Liver (tissue), 9 donors: Measurements from ENCODE around the gene CD19. TPM values are rescaled to one million over a fixed set of nuclear protein-coding genes. Genes with fewer than 3 reads are reported as not detected.

ENCODE experiments used
- DNase-seq: peaks from one replicate; pipeline ENCODE4 v3.0.0-alpha.2; 2017; ENCODE audit warnings: low spot score
- H3K27ac ChIP-seq, 2 donors: one replicate each; pipeline ENCODE4 v1.7.0; 2013; ENCODE audit warnings: inconsistent platforms in 2 of 2, low read length in 2 of 2, control low read depth in 1 of 2, low read depth in 1 of 2, mild to moderate bottlenecking in 1 of 2
- H3K27me3 ChIP-seq, 4 donors: one replicate each; pipeline versions ENCODE4 v1.6.1 to v1.7.0; 2013; ENCODE audit warnings: low read length in 3 of 4, inconsistent platforms in 1 of 4, mild to moderate bottlenecking in 1 of 4, moderate library complexity in 1 of 4; ENCODE audit not compliant: control insufficient read depth in 4 of 4, insufficient read depth in 4 of 4
- H3K36me3 ChIP-seq, 4 donors: one replicate each; pipeline versions ENCODE4 v1.6.1 to v1.7.0; 2013; ENCODE audit warnings: low read length in 3 of 4, mild to moderate bottlenecking in 3 of 4, low read depth in 1 of 4, moderate library complexity in 1 of 4; ENCODE audit not compliant: control insufficient read depth in 4 of 4, insufficient read depth in 3 of 4
- H3K4me1 ChIP-seq, 4 donors: one replicate each; pipeline versions ENCODE4 v1.6.1 to v1.7.0; 2013; ENCODE audit warnings: low read length in 3 of 4, mild to moderate bottlenecking in 3 of 4, moderate library complexity in 1 of 4; ENCODE audit not compliant: control insufficient read depth in 4 of 4, insufficient read depth in 4 of 4
- H3K4me3 ChIP-seq, 3 donors: one replicate each; pipeline versions ENCODE4 v1.6.1 to v1.7.0; 2013; ENCODE audit warnings: low read length in 3 of 3, control low read depth in 1 of 3, low read depth in 1 of 3, mild to moderate bottlenecking in 1 of 3
- H3K9ac ChIP-seq, 2 donors: one replicate each; pipeline ENCODE4 v1.7.0; 2013; ENCODE audit warnings: low read length in 2 of 2, mild to moderate bottlenecking in 2 of 2, moderate library complexity in 2 of 2, control low read depth in 1 of 2, low read depth in 1 of 2
- H3K9me3 ChIP-seq, 4 donors: one replicate each; pipeline versions ENCODE4 v1.6.1 to v1.7.0; 2013; ENCODE audit warnings: low read length in 3 of 4; ENCODE audit not compliant: control insufficient read depth in 4 of 4
- CTCF ChIP-seq: fragments of 150-350 bp; IDR thresholded peaks from 2 replicates; pipeline ENCODE4 v1.5.1; 2017; ENCODE audit warnings: improper control_type of control experiment, low read depth, low read length; ENCODE audit not compliant: missing input control
- EGR1 ChIP-seq, 2 donors: IDR thresholded peaks; 2 replicates each; pipeline ENCODE4 v1.6.1; 2016 to 2018; ENCODE audit warnings: antibody characterized with exemption in 2 of 2, low read depth in 2 of 2
- FOXA1 ChIP-seq: IDR thresholded peaks from 2 replicates; pipeline ENCODE4 v1.6.1; 2016; ENCODE audit warnings: antibody characterized with exemption
- GABPA ChIP-seq, 2 donors: IDR thresholded peaks in 1 of 2; conservative IDR thresholded peaks in 1 of 2; 2 replicates each; pipeline ENCODE4 v1.6.1; 2016; ENCODE audit warnings: antibody characterized with exemption in 2 of 2, mild to moderate bottlenecking in 1 of 2, moderate library complexity in 1 of 2
- HNF4A ChIP-seq, 2 donors: conservative IDR thresholded peaks; 2 replicates each; pipeline ENCODE4 v1.6.1; 2016; ENCODE audit warnings: antibody characterized with exemption in 2 of 2, mild to moderate bottlenecking in 2 of 2
- HNF4G ChIP-seq: IDR thresholded peaks from 2 replicates; pipeline ENCODE4 v1.6.1; 2016; ENCODE audit warnings: antibody characterized with exemption
- JUND ChIP-seq, 2 donors: IDR thresholded peaks; 2 replicates each; pipeline ENCODE4 v1.6.1; 2016; ENCODE audit warnings: antibody characterized with exemption in 2 of 2
- MAX ChIP-seq: IDR thresholded peaks from 2 replicates; pipeline ENCODE4 v1.6.1; 2016; ENCODE audit warnings: antibody characterized with exemption
- NR2F2 ChIP-seq: IDR thresholded peaks from 2 replicates; pipeline ENCODE4 v1.6.1; 2016; ENCODE audit warnings: antibody characterized with exemption
- RAD21 ChIP-seq, 2 donors: IDR thresholded peaks; 2 replicates each; pipeline ENCODE4 v1.6.1; 2016; ENCODE audit warnings: antibody characterized with exemption in 2 of 2, mild to moderate bottlenecking in 2 of 2
- RXRA ChIP-seq, 2 donors: IDR thresholded peaks; 2 replicates each; pipeline ENCODE4 v1.6.1; 2017 to 2018; ENCODE audit warnings: antibody characterized with exemption in 2 of 2, mild to moderate bottlenecking in 1 of 2
- SP1 ChIP-seq: IDR thresholded peaks from 2 replicates; pipeline ENCODE4 v1.6.1; 2018; ENCODE audit warnings: antibody characterized with exemption, mild to moderate bottlenecking
- TAF1 ChIP-seq: conservative IDR thresholded peaks from 2 replicates; pipeline ENCODE4 v1.6.1; 2016; ENCODE audit warnings: antibody characterized with exemption, mild to moderate bottlenecking
- YY1 ChIP-seq: IDR thresholded peaks from 2 replicates; pipeline ENCODE4 v1.6.1; 2016; ENCODE audit warnings: antibody characterized with exemption, mild to moderate bottlenecking
- ZBTB33 ChIP-seq: IDR thresholded peaks from 2 replicates; pipeline ENCODE4 v1.6.1; 2016; ENCODE audit warnings: antibody characterized with exemption
- WGBS: extraction: QIAGEN DNeasy Blood & Tissue Kit; methylation state at CpG from one replicate; pipeline ENCODE4 v1.1.7; 2013; 5-methylcytosine and 5-hydroxymethylcytosine counted together
- polyA plus RNA-seq, 2 donors: library from polyadenylated mRNA; stranded (reverse) in 1 of 2; unstranded in 1 of 2; fragments of 200-250 nt in 1 of 2; fragments of >200 nt in 1 of 2; fragmentation: Nextera tagmentation in 1 of 2; extraction: Ambion mirVana in 1 of 2; gene quantifications; one replicate each; pipeline versions ENCODE4 v1.2.1 to v1.2.3, GENCODE V29; 2013 to 2015
- total RNA-seq, 2 donors: library from RNA; depleted of rRNA; stranded (reverse); fragments of >200 nt; gene quantifications; one replicate each; pipeline ENCODE4 v1.2.3, GENCODE V29; 2014
- TF ChIP-seq, protein P1 (sequence below): IDR thresholded peaks from 2 replicates; pipeline ENCODE4 v1.6.1; 2016; ENCODE audit warnings: antibody characterized with exemption
- TF ChIP-seq, protein P2 (sequence below): IDR thresholded peaks from 2 replicates; pipeline ENCODE4 v1.6.1; 2016; ENCODE audit warnings: antibody characterized with exemption, mild to moderate bottlenecking
- donor health status: healthy.
- donor health status: healthy.
- donor health status: healthy.
- donor health status: healthy.
- donor health status: healthy.

Gene CD19
- total and polyA plus RNA-seq, 4 donors, result 0.08 to 1.2 (median 0.49) TPM

- no peak for TF ChIP-seq CTCF
- TF ChIP-seq GABPA (IDR thresholded peaks at IDR 0.05 in 1 of 2, conservative IDR thresholded peaks at IDR 0.05 in 1 of 2), result peak; percentile 74 to 95
Measured at GRCh38 chr16:28950648-28951409, 19.1 kb downstream of the CD19 start, which contains the start of gene NFATC2IP (continued).

- Histone ChIP-seq H3K4me3 (peak overlapping the region; percentile 68 to 99 (median 80)), H3K27me3 (no peaks in the 10 kb centered on the region), H3K27ac (peak overlapping the region; percentile 57 to 69), H3K36me3 (peaks cover 7 to 26% (median 20%) of the 10 kb centered on the region in 4 donors), H3K9ac (peak overlapping the region; percentile 58 to 65), H3K4me1 (peaks cover 2 to 13% (median 12%) of the 10 kb centered on the region in 4 donors), H3K9me3 (no peaks in the 10 kb centered on the region)
- DNase-seq, result peak; percentile 59
- 5% methylated on average over 17 of the region's 17 CpGs for WGBS
- TF ChIP-seq GABPA (IDR thresholded peaks at IDR 0.05 in 1 of 2, conservative IDR thresholded peaks at IDR 0.05 in 1 of 2) (no peak), FOXA1 (no peak), HNF4G (no peak), HNF4A (conservative IDR thresholded peaks at IDR 0.05) (no peak), SP1 (no peak), RXRA (IDR thresholded peaks at IDR 0.05) (no peak), MAX (no peak), TAF1 (no peak), EGR1 (IDR thresholded peaks at IDR 0.05; ENCODE audit: low read depth in 2 of 2) (no peak), YY1 (no peak), NR2F2 (no peak), ZBTB33 (no peak), JUND (IDR thresholded peaks at IDR 0.05) (no peak), RAD21 (IDR thresholded peaks at IDR 0.05) (no peak)
- TF ChIP-seq, protein P1, sequence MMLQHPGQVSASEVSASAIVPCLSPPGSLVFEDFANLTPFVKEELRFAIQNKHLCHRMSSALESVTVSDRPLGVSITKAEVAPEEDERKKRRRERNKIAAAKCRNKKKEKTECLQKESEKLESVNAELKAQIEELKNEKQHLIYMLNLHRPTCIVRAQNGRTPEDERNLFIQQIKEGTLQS, result no peak
- TF ChIP-seq, protein P2, sequence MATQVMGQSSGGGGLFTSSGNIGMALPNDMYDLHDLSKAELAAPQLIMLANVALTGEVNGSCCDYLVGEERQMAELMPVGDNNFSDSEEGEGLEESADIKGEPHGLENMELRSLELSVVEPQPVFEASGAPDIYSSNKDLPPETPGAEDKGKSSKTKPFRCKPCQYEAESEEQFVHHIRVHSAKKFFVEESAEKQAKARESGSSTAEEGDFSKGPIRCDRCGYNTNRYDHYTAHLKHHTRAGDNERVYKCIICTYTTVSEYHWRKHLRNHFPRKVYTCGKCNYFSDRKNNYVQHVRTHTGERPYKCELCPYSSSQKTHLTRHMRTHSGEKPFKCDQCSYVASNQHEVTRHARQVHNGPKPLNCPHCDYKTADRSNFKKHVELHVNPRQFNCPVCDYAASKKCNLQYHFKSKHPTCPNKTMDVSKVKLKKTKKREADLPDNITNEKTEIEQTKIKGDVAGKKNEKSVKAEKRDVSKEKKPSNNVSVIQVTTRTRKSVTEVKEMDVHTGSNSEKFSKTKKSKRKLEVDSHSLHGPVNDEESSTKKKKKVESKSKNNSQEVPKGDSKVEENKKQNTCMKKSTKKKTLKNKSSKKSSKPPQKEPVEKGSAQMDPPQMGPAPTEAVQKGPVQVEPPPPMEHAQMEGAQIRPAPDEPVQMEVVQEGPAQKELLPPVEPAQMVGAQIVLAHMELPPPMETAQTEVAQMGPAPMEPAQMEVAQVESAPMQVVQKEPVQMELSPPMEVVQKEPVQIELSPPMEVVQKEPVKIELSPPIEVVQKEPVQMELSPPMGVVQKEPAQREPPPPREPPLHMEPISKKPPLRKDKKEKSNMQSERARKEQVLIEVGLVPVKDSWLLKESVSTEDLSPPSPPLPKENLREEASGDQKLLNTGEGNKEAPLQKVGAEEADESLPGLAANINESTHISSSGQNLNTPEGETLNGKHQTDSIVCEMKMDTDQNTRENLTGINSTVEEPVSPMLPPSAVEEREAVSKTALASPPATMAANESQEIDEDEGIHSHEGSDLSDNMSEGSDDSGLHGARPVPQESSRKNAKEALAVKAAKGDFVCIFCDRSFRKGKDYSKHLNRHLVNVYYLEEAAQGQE, result no peak
Measured at GRCh38 chr16:28951410-28951943, 19.7 kb downstream of the CD19 start.
